BJ (cell line): ENCODE results near the gene NARF. TPM values are rescaled to one million over a fixed set of nuclear protein-coding genes. Genes with fewer than 3 reads are reported as not detected.

Experiments
- CTCF ChIA-PET: fragments of 350-600 bp; formaldehyde crosslinking; extraction: SDS; loops from one replicate; lab custom pipeline; 2021; ENCODE audit warnings: antibody characterized with exemption, inconsistent platforms; lab: Yijun Ruan, JAX
- POLR2A ChIA-PET: fragments of 300-600 bp; sonication (Branson Sonifier 250); formaldehyde crosslinking; extraction: SDS; loops from one replicate; lab custom pipeline; 2021; ENCODE audit warnings: antibody characterized with exemption; lab: Charles Lee
- DNase-seq: peaks from one replicate; pipeline ENCODE4 v3.0.0-alpha.2; 2011; ENCODE audit warnings: low read depth
- H3K27me3 ChIP-seq: 2 replicates; pipeline ENCODE4 v1.6.0; 2011; ENCODE audit warnings: low read length; ENCODE audit not compliant: control insufficient read depth, insufficient read depth
- H3K36me3 ChIP-seq: 2 replicates; pipeline ENCODE4 v1.5.1; 2011; ENCODE audit warnings: low read length; ENCODE audit not compliant: control insufficient read depth, insufficient read depth
- H3K4me3 ChIP-seq: 2 replicates; pipeline ENCODE4 v1.5.1; 2011; ENCODE audit warnings: low read depth, mild to moderate bottlenecking, control low read depth, low read length
- CTCF ChIP-seq: IDR thresholded peaks from 2 replicates; pipeline ENCODE4 v1.5.1; 2011; ENCODE audit warnings: low read depth, mild to moderate bottlenecking, control low read depth, inconsistent platforms, low read length, moderate library complexity; ENCODE audit not compliant: insufficient read depth
- polyA plus RNA-seq: library from polyadenylated mRNA; depleted of rRNA; stranded (reverse); fragments of >200 nt; gene quantifications from 2 replicates; pipeline ENCODE4 v1.2.3, GENCODE V29; 2011

The NARF gene
- polyA plus RNA-seq, 1 experiment: 68.5 TPM

DNA sequence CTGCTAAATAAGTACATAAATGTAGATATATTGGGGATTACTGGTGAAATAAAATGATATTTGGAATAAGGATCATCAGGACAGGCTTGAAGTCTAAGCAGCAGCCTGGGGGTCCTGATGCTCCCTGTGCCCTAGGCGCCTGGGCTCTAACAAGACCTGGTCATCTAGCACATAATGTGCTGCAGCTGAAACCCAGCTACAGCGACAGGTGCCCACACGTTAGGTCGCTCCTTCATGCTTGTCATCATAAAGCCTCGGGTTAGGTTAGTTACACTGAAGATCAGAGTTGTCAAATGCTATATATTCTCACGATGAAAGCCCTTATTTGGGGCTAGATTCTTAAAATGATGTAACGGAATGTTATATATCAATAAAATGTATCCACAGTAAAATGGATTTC lies 11.5 kb downstream of the NARF start:
- H3K27me3 ChIP-seq: no peaks in the 10 kb centered on the region
- ChIA-PET CTCF (no interaction called here), POLR2A (no interaction called here)
- H3K36me3 ChIP-seq: peaks cover 25% of the 10 kb centered on the region
- H3K4me3 ChIP-seq: no peak overlapping the region
- no peak for DNase-seq
- no peak for TF ChIP-seq CTCF

DNA sequence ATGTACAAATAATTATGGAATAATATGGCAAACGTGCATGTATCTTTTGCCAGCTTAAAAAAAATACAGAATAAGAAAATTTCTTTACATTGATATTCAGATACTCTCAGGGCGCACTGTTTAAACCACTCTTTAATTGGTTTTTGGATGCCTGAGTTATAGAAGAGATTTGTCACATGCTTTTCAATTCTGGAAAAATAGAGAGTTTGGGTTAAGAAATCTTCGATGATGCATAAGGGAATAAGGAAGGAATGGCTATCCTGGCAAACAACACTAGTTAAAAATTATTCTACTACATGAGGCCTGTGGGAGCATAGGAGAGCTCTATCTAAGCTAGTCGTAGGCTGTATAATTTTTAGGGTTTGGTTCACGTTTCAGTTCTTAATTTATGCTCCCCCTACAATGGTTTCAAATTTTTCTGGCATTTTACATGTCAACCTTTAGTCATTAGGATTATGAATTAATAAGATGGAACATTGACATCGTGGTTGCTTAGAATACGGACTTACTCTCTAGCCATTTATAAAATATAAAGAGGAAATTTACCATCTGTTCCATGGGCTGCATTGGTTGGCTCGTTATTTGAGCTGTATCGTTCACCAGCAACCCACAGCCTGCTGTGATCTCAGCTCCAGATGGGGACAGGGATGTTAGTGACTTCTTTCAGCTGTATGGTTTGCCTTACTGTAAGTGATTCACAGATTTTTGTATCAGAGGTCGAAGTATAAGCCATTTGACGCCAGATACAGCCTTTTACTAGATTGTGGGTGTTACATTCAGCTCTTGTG lies 15.9 kb downstream of the NARF start:
- no peak for DNase-seq
- POLR2A ChIA-PET: no interaction called here

DNA sequence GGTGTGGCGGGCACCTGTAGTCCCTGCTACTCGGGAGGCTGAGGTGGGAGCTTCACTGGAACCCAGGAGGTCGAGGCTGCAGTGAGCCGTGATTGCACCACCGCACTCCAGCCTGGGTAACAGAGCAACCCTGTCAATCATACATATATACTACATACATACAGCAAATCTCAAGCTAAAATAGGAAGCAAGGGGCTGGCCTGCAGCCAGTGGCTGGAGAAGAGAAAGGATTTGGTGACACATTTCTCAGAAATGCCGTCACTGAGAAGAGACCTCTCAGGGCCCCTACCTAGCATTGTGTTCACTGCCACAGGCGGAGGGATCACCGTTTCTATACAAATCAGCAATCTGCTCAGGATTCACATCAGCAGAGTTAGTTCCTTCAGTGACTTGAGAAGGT lies 16.9 kb downstream of the NARF start:
- peaks cover 15% of the 10 kb centered on the region for H3K36me3 ChIP-seq
- POLR2A ChIA-PET: no interaction called here
- no peaks in the 10 kb centered on the region for H3K27me3 ChIP-seq
- CTCF ChIA-PET: interaction anchor here (0.7 to 1.8 kb wide), 2 partner anchors 18 to 20 kb away, joined by 4 to 6 read pairs; no protein-coding TSS in a partner anchor
- H3K4me3 ChIP-seq: no peak overlapping the region
- no peak for DNase-seq
- TF ChIP-seq CTCF: no peak

More for the DNA sequence above, 15.9 kb downstream of the NARF start:
- TF ChIP-seq CTCF: no peak
- H3K4me3 ChIP-seq: no peak overlapping the region
- no peaks in the 10 kb centered on the region for H3K27me3 ChIP-seq
- H3K36me3 ChIP-seq: peaks cover 11% of the 10 kb centered on the region
- CTCF ChIA-PET: interaction anchor here (0.6 to 1.8 kb wide), 2 partner anchors 19 to 113 kb away, joined by 4 to 6 read pairs; no protein-coding TSS in a partner anchor

DNA sequence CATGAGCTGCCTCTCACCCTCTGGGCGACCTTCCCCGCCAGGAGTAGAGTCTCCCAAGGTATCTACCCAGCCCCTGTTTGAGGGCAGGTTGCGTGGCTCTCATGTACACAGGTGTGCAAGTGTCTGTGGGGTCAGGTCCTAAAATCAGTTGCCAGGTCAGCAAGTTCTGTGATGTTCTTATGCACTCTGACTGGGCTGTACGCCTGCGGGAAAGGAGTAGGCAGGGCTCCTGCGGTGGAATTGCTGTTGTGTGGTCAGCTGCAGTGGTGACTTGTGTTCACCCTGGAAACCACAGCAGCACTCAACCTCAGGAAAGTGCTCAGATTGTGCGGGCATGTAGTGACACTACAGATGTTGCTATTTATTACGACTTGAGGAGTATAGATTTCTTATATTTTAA lies 19.4 kb downstream of the NARF start:
- ChIA-PET POLR2A (no interaction called here), CTCF (interaction anchor here (0.8 to 1.6 kb wide), 3 partner anchors 17 to 55 kb away, joined by 3 to 4 read pairs (median 3); no protein-coding TSS in a partner anchor)
- no peak for TF ChIP-seq CTCF
- no peak for DNase-seq
- Histone ChIP-seq H3K27me3 (no peaks in the 10 kb centered on the region), H3K36me3 (peaks cover 12% of the 10 kb centered on the region), H3K4me3 (no peak overlapping the region)

DNA sequence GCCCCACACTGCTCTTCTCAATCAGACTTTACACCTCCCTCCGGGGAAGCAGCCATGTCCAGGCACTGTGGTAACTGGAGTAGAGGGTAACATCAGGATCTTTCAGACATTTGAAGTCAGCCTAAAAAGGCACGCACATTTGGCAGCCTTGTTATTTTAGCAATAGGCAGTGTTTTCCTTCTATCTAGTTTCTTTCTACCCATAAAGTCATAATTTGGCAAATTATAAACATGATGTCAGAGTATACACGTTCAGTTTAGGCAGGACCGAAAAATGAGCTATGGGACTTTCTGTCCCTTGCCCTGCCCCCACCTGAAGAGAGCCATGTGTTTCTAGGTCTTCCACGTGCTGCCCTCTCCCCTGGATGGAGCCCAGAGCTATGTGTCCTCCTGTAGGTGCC lies 21.1 kb downstream of the NARF start:
- CTCF ChIA-PET: interaction anchor here (0.7 to 1.2 kb wide), 4 partner anchors 12 to 75 kb away, joined by 3 to 5 read pairs (median 3); no protein-coding TSS in a partner anchor

More for the DNA sequence above, 21.1 kb downstream of the NARF start:
- H3K27me3 ChIP-seq: no peaks in the 10 kb centered on the region
- POLR2A ChIA-PET: no interaction called here
- no peak overlapping the region for H3K4me3 ChIP-seq
- TF ChIP-seq CTCF: no peak
- no peak for DNase-seq
- H3K36me3 ChIP-seq: peaks cover 15% of the 10 kb centered on the region
